Measurements from ENCODE around the gene TRPM3.

DNA sequence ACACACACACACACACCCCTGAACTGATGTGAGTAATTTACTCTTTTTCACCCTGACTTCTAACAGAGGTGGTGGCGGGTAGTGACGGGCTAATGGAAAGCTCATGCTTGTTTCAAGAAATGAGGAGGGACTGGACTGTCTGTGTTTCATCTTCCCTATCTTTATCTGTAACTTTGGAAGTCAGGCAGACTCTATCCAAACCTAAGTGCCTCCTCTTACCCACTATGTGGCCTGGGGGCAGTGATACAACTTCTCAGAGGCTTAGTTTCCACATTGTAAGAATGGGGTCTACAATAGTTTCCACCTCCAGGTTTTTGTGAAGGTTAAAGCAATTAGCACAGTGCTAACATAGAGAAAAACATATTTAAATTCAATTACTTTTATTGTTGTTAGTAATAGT lies 5.9 kb upstream of the TRPM3 start:
- TF ChIP-seq GABPA (IDR thresholded peaks at IDR 0.05; ENCODE audit: low read depth, low read length) (no peak), GABPA (CRISPR knock-in tag; IDR thresholded peaks at IDR 0.05; ENCODE audit: low read depth) (no peak), RAD21 (CRISPR knock-in tag; IDR thresholded peaks at IDR 0.05) (no peak), SP1 (IDR thresholded peaks at IDR 0.05) (no peak), SP1 (CRISPR knock-in tag; IDR thresholded peaks at IDR 0.05) (no peak), TARDBP (CRISPR knock-in tag; IDR thresholded peaks at IDR 0.05) (no peak), NFE2L2 (IDR thresholded peaks at IDR 0.05; ENCODE audit: low read length) (no peak), POLR2AphosphoS5 (IDR thresholded peaks at IDR 0.05; ENCODE audit: low read depth, low read length) (no peak), ZNF33B (CRISPR knock-in tag; IDR thresholded peaks at IDR 0.05) (no peak)
- TF ChIP-seq, protein P1, sequence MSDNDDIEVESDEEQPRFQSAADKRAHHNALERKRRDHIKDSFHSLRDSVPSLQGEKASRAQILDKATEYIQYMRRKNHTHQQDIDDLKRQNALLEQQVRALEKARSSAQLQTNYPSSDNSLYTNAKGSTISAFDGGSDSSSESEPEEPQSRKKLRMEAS (IDR thresholded peaks at IDR 0.05): no peak
- TF ChIP-seq, protein P2, sequence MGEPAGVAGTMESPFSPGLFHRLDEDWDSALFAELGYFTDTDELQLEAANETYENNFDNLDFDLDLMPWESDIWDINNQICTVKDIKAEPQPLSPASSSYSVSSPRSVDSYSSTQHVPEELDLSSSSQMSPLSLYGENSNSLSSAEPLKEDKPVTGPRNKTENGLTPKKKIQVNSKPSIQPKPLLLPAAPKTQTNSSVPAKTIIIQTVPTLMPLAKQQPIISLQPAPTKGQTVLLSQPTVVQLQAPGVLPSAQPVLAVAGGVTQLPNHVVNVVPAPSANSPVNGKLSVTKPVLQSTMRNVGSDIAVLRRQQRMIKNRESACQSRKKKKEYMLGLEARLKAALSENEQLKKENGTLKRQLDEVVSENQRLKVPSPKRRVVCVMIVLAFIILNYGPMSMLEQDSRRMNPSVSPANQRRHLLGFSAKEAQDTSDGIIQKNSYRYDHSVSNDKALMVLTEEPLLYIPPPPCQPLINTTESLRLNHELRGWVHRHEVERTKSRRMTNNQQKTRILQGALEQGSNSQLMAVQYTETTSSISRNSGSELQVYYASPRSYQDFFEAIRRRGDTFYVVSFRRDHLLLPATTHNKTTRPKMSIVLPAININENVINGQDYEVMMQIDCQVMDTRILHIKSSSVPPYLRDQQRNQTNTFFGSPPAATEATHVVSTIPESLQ (CRISPR knock-in tag; conservative IDR thresholded peaks at IDR 0.05): no peak

Data from HepG2 (cell line).